KMS-11 (cell line): ENCODE data around the gene TLR6.

ENCODE experiments used
- H2AFZ ChIP-seq: fragments of 200-600 bp; sonication (generic); 2 replicates; pipeline ENCODE4 v1.6.1; 2016; ENCODE audit warnings: antibody characterized with exemption, mixed run types, low read depth
- H3K27ac ChIP-seq: fragments of 200-600 bp; sonication (generic); 2 replicates; pipeline ENCODE4 v1.6.1; 2016; ENCODE audit warnings: mild to moderate bottlenecking, mixed run types
- H3K27me3 ChIP-seq: fragments of 200-600 bp; sonication (generic); 2 replicates; pipeline ENCODE4 v1.6.1; 2017; ENCODE audit warnings: mild to moderate bottlenecking, low read depth, mixed run types, moderate library complexity; ENCODE audit not compliant: insufficient read depth
- H3K36me3 ChIP-seq: fragments of 200-600 bp; sonication (generic); 2 replicates; pipeline ENCODE4 v1.6.1; 2017; ENCODE audit warnings: mild to moderate bottlenecking, mixed run types; ENCODE audit not compliant: insufficient read depth
- H3K4me1 ChIP-seq: fragments of 200-600 bp; sonication (generic); 2 replicates; pipeline ENCODE4 v1.6.1; 2016; ENCODE audit warnings: mild to moderate bottlenecking, low read depth, mixed run types; ENCODE audit not compliant: poor library complexity, severe bottlenecking
- H3K4me2 ChIP-seq: fragments of 200-600 bp; sonication (generic); 2 replicates; pipeline ENCODE4 v1.7.0; 2016; ENCODE audit warnings: mild to moderate bottlenecking, mixed run types
- H3K4me3 ChIP-seq: fragments of 200-600 bp; sonication (generic); IDR thresholded peaks from 2 replicates; pipeline ENCODE4 v1.6.1; 2017; ENCODE audit warnings: low read depth, low read length, mixed read lengths; ENCODE audit not compliant: insufficient read depth
- H3K79me2 ChIP-seq: fragments of 200-600 bp; sonication (generic); 2 replicates; pipeline ENCODE4 v1.6.1; 2016; ENCODE audit warnings: low read depth, mixed run types; ENCODE audit not compliant: insufficient read depth
- H3K9ac ChIP-seq: fragments of 200-600 bp; sonication (generic); 2 replicates; pipeline ENCODE4 v1.6.1; 2016; ENCODE audit warnings: mild to moderate bottlenecking, mixed run types
- H4K20me1 ChIP-seq: fragments of 200-600 bp; sonication (generic); 2 replicates; pipeline ENCODE4 v1.6.1; 2016; ENCODE audit warnings: mild to moderate bottlenecking, mixed run types; ENCODE audit not compliant: insufficient read depth
- CTCF ChIP-seq: fragments of 200-600 bp; sonication (generic); conservative IDR thresholded peaks from 2 replicates; pipeline ENCODE4 v1.6.1; 2017; ENCODE audit warnings: low read depth, mild to moderate bottlenecking, antibody characterized with exemption, low read length, moderate library complexity, mixed read lengths

TLR6 gene

GRCh38 chr4:38894322-38894982, 37.8 kb upstream of the TLR6 start:
- H3K4me3 ChIP-seq = no peak overlapping the region
- H3K4me2 ChIP-seq = no peak overlapping the region
- H2AFZ ChIP-seq = no peak overlapping the region
- H3K36me3 ChIP-seq = no peaks in the 10 kb centered on the region
- H3K27me3 ChIP-seq = no peaks in the 10 kb centered on the region
- H4K20me1 ChIP-seq = no peaks in the 10 kb centered on the region
- H3K79me2 ChIP-seq = no peaks in the 10 kb centered on the region
- peaks cover 1% of the 10 kb centered on the region for H3K4me1 ChIP-seq
- H3K9ac ChIP-seq = no peak overlapping the region
- no peak for TF ChIP-seq CTCF
- H3K27ac ChIP-seq = no peak overlapping the region

GRCh38 chr4:38891051-38891983, 34.7 kb upstream of the TLR6 start:
- Histone ChIP-seq H3K4me3 (no peak overlapping the region), H3K36me3 (no peaks in the 10 kb centered on the region), H3K79me2 (no peaks in the 10 kb centered on the region), H3K4me2 (no peak overlapping the region), H3K4me1 (peaks cover 8% of the 10 kb centered on the region), H4K20me1 (no peaks in the 10 kb centered on the region), H3K9ac (no peak overlapping the region), H3K27ac (no peak overlapping the region), H2AFZ (no peak overlapping the region), H3K27me3 (no peaks in the 10 kb centered on the region)
- TF ChIP-seq CTCF = no peak

GRCh38 chr4:38889143-38889542, 32.5 kb upstream of the TLR6 start:
- Histone ChIP-seq H3K79me2 (no peaks in the 10 kb centered on the region), H3K9ac (no peak overlapping the region), H3K4me3 (no peak overlapping the region), H3K36me3 (no peaks in the 10 kb centered on the region), H3K4me1 (peaks cover 8% of the 10 kb centered on the region), H4K20me1 (no peaks in the 10 kb centered on the region), H2AFZ (no peak overlapping the region), H3K27me3 (no peaks in the 10 kb centered on the region), H3K4me2 (no peak overlapping the region), H3K27ac (no peak overlapping the region)
- TF ChIP-seq CTCF = no peak

GRCh38 chr4:38884254-38884653, 27.6 kb upstream of the TLR6 start:
- H2AFZ ChIP-seq = no peak overlapping the region
- no peaks in the 10 kb centered on the region for H3K27me3 ChIP-seq
- no peak overlapping the region for H3K27ac ChIP-seq
- no peak overlapping the region for H3K4me2 ChIP-seq
- no peak overlapping the region for H3K9ac ChIP-seq
- H3K4me3 ChIP-seq = no peak overlapping the region
- no peaks in the 10 kb centered on the region for H3K36me3 ChIP-seq
- H3K4me1 ChIP-seq = peaks cover 5% of the 10 kb centered on the region
- no peaks in the 10 kb centered on the region for H3K79me2 ChIP-seq
- H4K20me1 ChIP-seq = no peaks in the 10 kb centered on the region
- TF ChIP-seq CTCF = no peak
